ENCODE results near the gene SLC4A11.

- TF ChIP-seq, protein P1, sequence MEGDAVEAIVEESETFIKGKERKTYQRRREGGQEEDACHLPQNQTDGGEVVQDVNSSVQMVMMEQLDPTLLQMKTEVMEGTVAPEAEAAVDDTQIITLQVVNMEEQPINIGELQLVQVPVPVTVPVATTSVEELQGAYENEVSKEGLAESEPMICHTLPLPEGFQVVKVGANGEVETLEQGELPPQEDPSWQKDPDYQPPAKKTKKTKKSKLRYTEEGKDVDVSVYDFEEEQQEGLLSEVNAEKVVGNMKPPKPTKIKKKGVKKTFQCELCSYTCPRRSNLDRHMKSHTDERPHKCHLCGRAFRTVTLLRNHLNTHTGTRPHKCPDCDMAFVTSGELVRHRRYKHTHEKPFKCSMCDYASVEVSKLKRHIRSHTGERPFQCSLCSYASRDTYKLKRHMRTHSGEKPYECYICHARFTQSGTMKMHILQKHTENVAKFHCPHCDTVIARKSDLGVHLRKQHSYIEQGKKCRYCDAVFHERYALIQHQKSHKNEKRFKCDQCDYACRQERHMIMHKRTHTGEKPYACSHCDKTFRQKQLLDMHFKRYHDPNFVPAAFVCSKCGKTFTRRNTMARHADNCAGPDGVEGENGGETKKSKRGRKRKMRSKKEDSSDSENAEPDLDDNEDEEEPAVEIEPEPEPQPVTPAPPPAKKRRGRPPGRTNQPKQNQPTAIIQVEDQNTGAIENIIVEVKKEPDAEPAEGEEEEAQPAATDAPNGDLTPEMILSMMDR (conservative IDR thresholded peaks at IDR 0.05; ENCODE audit: low read depth in 2 of 2), result no peak
- no peak for TF ChIP-seq EZH2 (IDR thresholded peaks at IDR 0.05; ENCODE audit: low read depth, unreplicated experiment)
- TF ChIP-seq POLR2AphosphoS5 (IDR thresholded peaks at IDR 0.05; ENCODE audit: low read depth), result no peak
These were observed 1.1 kb upstream of the SLC4A11 start for GRCh38 chr20:3239867-3240775.

All from GM23338 (cell line).